Superior temporal gyrus (tissue), 1 donor: Measurements from ENCODE around the gene OAS3.

Experiments
- DNase-seq: peaks from one replicate; pipeline ENCODE4 v3.0.0-alpha.2; 2016; ENCODE audit errors: extremely low spot score

OAS3 gene

GRCh38 chr12:113014565-113014964 lies 76.3 kb downstream of the OAS3 start:
- no peak for DNase-seq

GRCh38 chr12:113016796-113017195 lies 78.5 kb downstream of the OAS3 start:
- DNase-seq, result no peak

- DNase-seq, result no peak
These were observed 80.8 kb downstream of the OAS3 start for GRCh38 chr12:113019025-113019424.

- no peak for DNase-seq
These were observed 83.2 kb downstream of the OAS3 start for GRCh38 chr12:113021500-113021899.
